Cardiac septum (tissue), 1 donor: ENCODE results near the gene TRAK2. TPM values are rescaled to one million over a fixed set of nuclear protein-coding genes. Genes with fewer than 3 reads are reported as not detected.
"Not testable (repeated sequence)": the region's sequence is repeated elsewhere in the genome, so short reads cannot be mapped to it uniquely, and the experiment has no call there.

ENCODE experiments used
- DNase-seq: peaks from one replicate; pipeline ENCODE4 v3.0.0-alpha.2; 2020; ENCODE audit warnings: low spot score
- intact Hi-C: fragments of 100-400 bp; cut with DNase I; formaldehyde crosslinking; loops from one replicate; pipeline ENCODE4 v1.14.0; 2022
- total RNA-seq: library from RNA; stranded (reverse); fragmentation: NEBNext Ultra II Directional; extraction: Animal tissue kit (Norgen Biotek cat#: 25700); gene quantifications from one replicate; pipeline ENCODE4 v1.2.1, GENCODE V29; 2021
- donor health status: DM: no; HTN: no; CAD: no.

TRAK2 gene
- total RNA-seq, 1 donor from 2014 or later, result 259 TPM

- DNase-seq, result no peak
- intact Hi-C loops, result loop anchor here (5.0 to 10.0 kb wide), 2 partner anchors 188 to 641 kb away; partner anchors contain the start of genes BZW1 and CASP8
These were observed 1.8 kb upstream of the TRAK2 start for GRCh38 chr2:201452922-201453643.

- no peak for DNase-seq
- intact Hi-C loops, result loop anchor here (5.0 to 10.0 kb wide), 2 partner anchors 187 to 640 kb away; partner anchors contain the start of genes BZW1 and CASP8
These were observed 1.0 kb upstream of the TRAK2 start for GRCh38 chr2:201452058-201452921.

GRCh38 chr2:201450954-201451291 lies 335 bp downstream of the TRAK2 start:
- intact Hi-C loops, result loop anchor here (2.0 to 10.0 kb wide), 4 partner anchors 18 to 639 kb away; partner anchors contain the start of genes BZW1 and CASP8

GRCh38 chr2:201448701-201449100 lies 2.6 kb downstream of the TRAK2 start:
- DNase-seq, result no peak
- intact Hi-C loops, result no loop called here

More at GRCh38 chr2:201450954-201451291, 335 bp downstream of the TRAK2 start:
- no peak for DNase-seq

GRCh38 chr2:201448061-201448460 lies 3.2 kb downstream of the TRAK2 start:
- no peak for DNase-seq
- intact Hi-C loops, result no loop called here

- intact Hi-C loops, result no loop called here
- DNase-seq, result no peak
These were observed 4.2 kb downstream of the TRAK2 start for GRCh38 chr2:201447086-201447485.

GRCh38 chr2:201444746-201445465 lies 6.4 kb downstream of the TRAK2 start:
- intact Hi-C loops, result no loop called here
- no peak for DNase-seq

- intact Hi-C loops, result no loop called here
- DNase-seq, result no peak
These were observed 9.8 kb downstream of the TRAK2 start for GRCh38 chr2:201441409-201441808.

GRCh38 chr2:201440182-201440581 lies 11.1 kb downstream of the TRAK2 start:
- DNase-seq, result no peak
- intact Hi-C loops, result no loop called here

GRCh38 chr2:201439336-201439922 lies 11.8 kb downstream of the TRAK2 start:
- intact Hi-C loops, DNase-seq: not testable (repeated sequence)

- DNase-seq, result no peak
- intact Hi-C loops, result no loop called here
These were observed 15.1 kb downstream of the TRAK2 start for GRCh38 chr2:201436141-201436540.

- no peak for DNase-seq
- intact Hi-C loops, result loop anchor here (1.0 to 2.0 kb wide), 2 partner anchors 13 to 17 kb away; partner anchors contain the start of genes STRADB and TRAK2
These were observed 17.8 kb downstream of the TRAK2 start for GRCh38 chr2:201433394-201433995.

- no peak for DNase-seq
- intact Hi-C loops, result loop anchor here (1.0 to 2.0 kb wide), 2 partner anchors 13 to 18 kb away; partner anchors contain the start of genes STRADB and TRAK2
These were observed 18.5 kb downstream of the TRAK2 start for GRCh38 chr2:201432621-201433393.

- intact Hi-C loops, result loop anchor here (2.0 kb wide), 1 partner anchor 19 kb away; the partner anchor contains the start of genes STRADB and TRAK2
These were observed 19.1 kb downstream of the TRAK2 start for GRCh38 chr2:201432038-201432620.

GRCh38 chr2:201430839-201431238 lies 20.4 kb downstream of the TRAK2 start:
- DNase-seq, result no peak
- intact Hi-C loops, result no loop called here

More at GRCh38 chr2:201432038-201432620, 19.1 kb downstream of the TRAK2 start:
- no peak for DNase-seq

- DNase-seq, intact Hi-C loops: not testable (repeated sequence)
These were observed 20.9 kb downstream of the TRAK2 start for GRCh38 chr2:201430322-201430721.

- DNase-seq, intact Hi-C loops: not testable (repeated sequence)
These were observed 21.4 kb downstream of the TRAK2 start for GRCh38 chr2:201429835-201430234.

- DNase-seq, intact Hi-C loops: not testable (repeated sequence)
These were observed 22.9 kb downstream of the TRAK2 start for GRCh38 chr2:201428366-201428765.
